SIG-M5 (cell line): ENCODE measurements around the gene SEMA6A.

ENCODE experiments used
- DNase-seq: peaks from one replicate; lab custom pipeline; 2025; lab: John Stamatoyannopoulos, UW

The SEMA6A gene

GRCh38 chr5:116522356-116523136, 52.1 kb downstream of the SEMA6A start:
- DNase-seq = no peak

- no peak for DNase-seq
Observed at GRCh38 chr5:116521173-116521872, 53.3 kb downstream of the SEMA6A start.

- no peak for DNase-seq
Observed at GRCh38 chr5:116520771-116521170, 53.9 kb downstream of the SEMA6A start.

- DNase-seq = no peak
Observed at GRCh38 chr5:116518423-116518822, 56.2 kb downstream of the SEMA6A start.

- no peak for DNase-seq
Observed at GRCh38 chr5:116517488-116517887, 57.1 kb downstream of the SEMA6A start.

GRCh38 chr5:116516021-116516420, 58.6 kb downstream of the SEMA6A start:
- no peak for DNase-seq

- no peak for DNase-seq
Observed at GRCh38 chr5:116514421-116514970, 60.1 kb downstream of the SEMA6A start.

GRCh38 chr5:116510517-116510916, 64.1 kb downstream of the SEMA6A start:
- no peak for DNase-seq

GRCh38 chr5:116509483-116510244, 65.0 kb downstream of the SEMA6A start:
- DNase-seq = no peak

GRCh38 chr5:116508835-116509234, 65.8 kb downstream of the SEMA6A start:
- DNase-seq = no peak

- DNase-seq = no peak
Observed at GRCh38 chr5:116507941-116508655, 66.5 kb downstream of the SEMA6A start.

GRCh38 chr5:116507051-116507537, 67.5 kb downstream of the SEMA6A start:
- DNase-seq = no peak

- no peak for DNase-seq
Observed at GRCh38 chr5:116506488-116506887, 68.1 kb downstream of the SEMA6A start.

GRCh38 chr5:116504593-116505166, 69.9 kb downstream of the SEMA6A start:
- no peak for DNase-seq

- no peak for DNase-seq
Observed at GRCh38 chr5:116502616-116503015, 72.0 kb downstream of the SEMA6A start.

GRCh38 chr5:116502138-116502537, 72.5 kb downstream of the SEMA6A start:
- no peak for DNase-seq

GRCh38 chr5:116498503-116499048, 76.0 kb downstream of the SEMA6A start:
- DNase-seq = no peak

GRCh38 chr5:116497631-116498030, 77.0 kb downstream of the SEMA6A start:
- DNase-seq = no peak

- no peak for DNase-seq
Observed at GRCh38 chr5:116495786-116496357, 78.8 kb downstream of the SEMA6A start.

- DNase-seq = no peak
Observed at GRCh38 chr5:116494784-116495450, 79.7 kb downstream of the SEMA6A start.
